Cardiac muscle cell (in vitro differentiated cells and primary cell): ENCODE measurements around the gene TJAP1. TPM values are rescaled to one million over a fixed set of nuclear protein-coding genes. Genes with fewer than 3 reads are reported as not detected.

Source experiments
- DNase-seq, 2 donors: peaks; one replicate each; pipeline versions ENCODE4 v3.0.0 to v3.0.0-alpha.2; 2010 to 2017; ENCODE audit warnings: low read depth in 1 of 2, low spot score in 1 of 2
- H3K27ac ChIP-seq: fragments of 200-600 bp; sonication (generic); 2 replicates; pipeline ENCODE4 v1.5.1; 2016
- H3K27me3 ChIP-seq: fragments of 200-600 bp; sonication (generic); 2 replicates; pipeline ENCODE4 v1.6.0; 2016; ENCODE audit warnings: control low read depth
- H3K36me3 ChIP-seq: fragments of 200-600 bp; sonication (generic); 2 replicates; pipeline ENCODE4 v1.5.1; 2016; ENCODE audit warnings: control low read depth
- H3K4me1 ChIP-seq: fragments of 200-600 bp; sonication (generic); 2 replicates; pipeline ENCODE4 v1.8.1; 2017; ENCODE audit warnings: low read depth, mild to moderate bottlenecking, mixed run types
- H3K4me3 ChIP-seq: fragments of 200-600 bp; sonication (generic); 2 replicates; pipeline ENCODE4 v1.5.1; 2016; ENCODE audit warnings: mild to moderate bottlenecking
- H3K9me3 ChIP-seq: fragments of 200-600 bp; sonication (generic); 2 replicates; pipeline ENCODE4 v1.5.1; 2017; ENCODE audit warnings: low read depth, mild to moderate bottlenecking, control low read depth
- polyA plus RNA-seq: library from polyadenylated mRNA; unstranded; fragments of >200 nt; fragmentation: Nextera tagmentation; extraction: Ambion mirVana; gene quantifications from 2 replicates; pipeline ENCODE4 v1.2.1, GENCODE V29; 2016
- total RNA-seq: library from RNA; depleted of rRNA; stranded (reverse); fragments of >200 nt; gene quantifications from 2 replicates; pipeline ENCODE4 v1.2.3, GENCODE V29; 2016
- TF ChIP-seq, protein P1 (sequence below): IDR thresholded peaks from 2 replicates; pipeline ENCODE4 v1.5.1; 2012; ENCODE audit warnings: low read depth, mild to moderate bottlenecking, low read length

TJAP1 gene, protein sequence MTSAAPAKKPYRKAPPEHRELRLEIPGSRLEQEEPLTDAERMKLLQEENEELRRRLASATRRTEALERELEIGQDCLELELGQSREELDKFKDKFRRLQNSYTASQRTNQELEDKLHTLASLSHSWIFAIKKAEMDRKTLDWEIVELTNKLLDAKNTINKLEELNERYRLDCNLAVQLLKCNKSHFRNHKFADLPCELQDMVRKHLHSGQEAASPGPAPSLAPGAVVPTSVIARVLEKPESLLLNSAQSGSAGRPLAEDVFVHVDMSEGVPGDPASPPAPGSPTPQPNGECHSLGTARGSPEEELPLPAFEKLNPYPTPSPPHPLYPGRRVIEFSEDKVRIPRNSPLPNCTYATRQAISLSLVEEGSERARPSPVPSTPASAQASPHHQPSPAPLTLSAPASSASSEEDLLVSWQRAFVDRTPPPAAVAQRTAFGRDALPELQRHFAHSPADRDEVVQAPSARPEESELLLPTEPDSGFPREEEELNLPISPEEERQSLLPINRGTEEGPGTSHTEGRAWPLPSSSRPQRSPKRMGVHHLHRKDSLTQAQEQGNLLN
- total RNA-seq (24.7 and 31.2 TPM in 2 replicates), polyA plus RNA-seq (23.1 and 25.8 TPM in 2 replicates)

GRCh38 chr6:43477235-43478007 is at the start of gene TJAP1:
Gene TJAP1, plus strand, starts transcription at chr6:43477570. Its CDS starts 21,432 bp downstream, at chr6:43499002.
- peak within 1 kb of the TSS; percentile 95 for H3K27ac ChIP-seq
- TF ChIP-seq, protein P1, sequence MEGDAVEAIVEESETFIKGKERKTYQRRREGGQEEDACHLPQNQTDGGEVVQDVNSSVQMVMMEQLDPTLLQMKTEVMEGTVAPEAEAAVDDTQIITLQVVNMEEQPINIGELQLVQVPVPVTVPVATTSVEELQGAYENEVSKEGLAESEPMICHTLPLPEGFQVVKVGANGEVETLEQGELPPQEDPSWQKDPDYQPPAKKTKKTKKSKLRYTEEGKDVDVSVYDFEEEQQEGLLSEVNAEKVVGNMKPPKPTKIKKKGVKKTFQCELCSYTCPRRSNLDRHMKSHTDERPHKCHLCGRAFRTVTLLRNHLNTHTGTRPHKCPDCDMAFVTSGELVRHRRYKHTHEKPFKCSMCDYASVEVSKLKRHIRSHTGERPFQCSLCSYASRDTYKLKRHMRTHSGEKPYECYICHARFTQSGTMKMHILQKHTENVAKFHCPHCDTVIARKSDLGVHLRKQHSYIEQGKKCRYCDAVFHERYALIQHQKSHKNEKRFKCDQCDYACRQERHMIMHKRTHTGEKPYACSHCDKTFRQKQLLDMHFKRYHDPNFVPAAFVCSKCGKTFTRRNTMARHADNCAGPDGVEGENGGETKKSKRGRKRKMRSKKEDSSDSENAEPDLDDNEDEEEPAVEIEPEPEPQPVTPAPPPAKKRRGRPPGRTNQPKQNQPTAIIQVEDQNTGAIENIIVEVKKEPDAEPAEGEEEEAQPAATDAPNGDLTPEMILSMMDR: no peak
- DNase-seq: peak; percentile 90 to 93
- peak within 1 kb of the TSS; percentile 87 for H3K4me3 ChIP-seq
- H3K36me3 ChIP-seq: no peaks in the 10 kb centered on the region
- H3K9me3 ChIP-seq: no peaks in the 10 kb centered on the region
- no peaks in the 10 kb centered on the region for H3K27me3 ChIP-seq
- peaks cover 8% of the 10 kb centered on the region for H3K4me1 ChIP-seq

- peaks cover 3% of the 10 kb centered on the region for H3K36me3 ChIP-seq
- H3K4me1 ChIP-seq: peaks cover 9% of the 10 kb centered on the region
- peak overlapping the region; percentile 87 for H3K27ac ChIP-seq
- DNase-seq: no peak
- peak overlapping the region; percentile 45 for H3K4me3 ChIP-seq
- TF ChIP-seq, protein P1: no peak
- H3K27me3 ChIP-seq: no peaks in the 10 kb centered on the region
- no peaks in the 10 kb centered on the region for H3K9me3 ChIP-seq
These were observed 49.2 kb upstream of the TJAP1 start for GRCh38 chr6:43428112-43428570.

DNA sequence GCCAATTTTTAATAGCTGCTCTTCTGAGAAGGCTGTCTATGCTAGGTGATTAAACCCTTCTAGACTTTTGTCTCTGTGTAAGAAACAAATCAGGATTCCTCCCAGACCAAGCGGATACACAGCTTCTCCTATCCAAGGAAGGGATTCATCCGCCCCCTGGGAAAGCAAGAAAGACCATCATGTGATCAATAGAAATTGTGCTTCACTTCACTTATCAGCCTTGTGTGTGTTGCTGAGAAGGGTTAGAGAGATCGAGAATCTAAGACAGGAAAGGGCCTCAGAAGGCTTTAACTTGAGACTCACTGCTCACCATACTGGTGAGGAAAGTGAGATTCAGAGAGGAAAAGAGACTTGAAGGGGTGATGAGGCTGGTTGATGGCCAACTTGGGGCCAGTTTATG is 48.5 kb upstream of the TJAP1 start:
- no peak for DNase-seq
- H3K27me3 ChIP-seq: no peaks in the 10 kb centered on the region
- peaks cover 9% of the 10 kb centered on the region for H3K4me1 ChIP-seq
- H3K9me3 ChIP-seq: no peaks in the 10 kb centered on the region
- H3K27ac ChIP-seq: no peak overlapping the region
- H3K4me3 ChIP-seq: no peak overlapping the region
- peaks cover 7% of the 10 kb centered on the region for H3K36me3 ChIP-seq
- TF ChIP-seq, protein P1: no peak

- no peak overlapping the region for H3K4me3 ChIP-seq
- H3K9me3 ChIP-seq: no peaks in the 10 kb centered on the region
- TF ChIP-seq, protein P1: no peak
- DNase-seq: no peak
- peaks cover 7% of the 10 kb centered on the region for H3K36me3 ChIP-seq
- H3K27ac ChIP-seq: no peak overlapping the region
- no peaks in the 10 kb centered on the region for H3K27me3 ChIP-seq
- H3K4me1 ChIP-seq: peaks cover 15% of the 10 kb centered on the region
These were observed 45.1 kb upstream of the TJAP1 start for GRCh38 chr6:43432009-43432945.
